ENCODE results near the gene MYPOP. TPM values are rescaled to one million over a fixed set of nuclear protein-coding genes. Genes with fewer than 3 reads are reported as not detected.
"Not testable (repeated sequence)": the region's sequence is repeated elsewhere in the genome, so short reads cannot be mapped to it uniquely, and the experiment has no call there.

The MYPOP gene
- total and polyA plus RNA-seq, 2 donors from 2014 or later, result 6.7 to 11.7 TPM

DNA sequence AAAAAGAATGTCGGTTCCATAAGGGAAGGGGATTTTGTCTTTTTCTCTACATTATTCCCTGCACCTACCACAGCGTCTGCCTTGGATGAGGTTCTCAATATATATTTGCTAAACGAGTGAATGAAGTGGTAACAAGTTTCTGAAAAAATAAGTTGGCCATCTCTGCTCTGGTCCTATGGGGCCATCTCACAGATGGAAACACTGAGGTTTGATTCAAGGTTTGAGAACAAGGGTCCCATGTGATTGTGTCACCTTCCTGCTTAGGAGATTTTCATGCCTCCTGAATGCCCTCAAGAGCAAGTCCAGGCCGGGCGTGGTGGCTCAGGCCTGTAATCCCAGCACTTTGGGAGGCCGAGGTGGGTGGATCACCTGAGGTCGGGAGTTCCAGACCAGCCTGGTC is 3.2 kb downstream of the MYPOP start:
- peaks cover 0 to 20% (median 0%) of the 10 kb centered on the region in 3 donors for H3K4me1 ChIP-seq (ENCODE audit: control insufficient read depth in 2 of 3, insufficient read depth in 2 of 3, low read depth in 1 of 3, low read length in 3 of 3)
- H3K36me3 ChIP-seq (ENCODE audit: control insufficient read depth in 2 of 3, insufficient read depth in 3 of 3, low read length in 3 of 3), result peaks cover 0 to 9% (median 4%) of the 10 kb centered on the region in 3 donors
- FAIRE-seq (no peak), DNase-seq (no peak)
- H3K9ac ChIP-seq (ENCODE audit: low read length in 3 of 3), result no peak overlapping the region
- no peak overlapping the region for H3K27ac ChIP-seq (ENCODE audit: low read depth in 2 of 2, low read length in 2 of 2)
- H3K4me3 ChIP-seq (ENCODE audit: low read length in 3 of 3), result no peak overlapping the region
- TF ChIP-seq, protein P1, sequence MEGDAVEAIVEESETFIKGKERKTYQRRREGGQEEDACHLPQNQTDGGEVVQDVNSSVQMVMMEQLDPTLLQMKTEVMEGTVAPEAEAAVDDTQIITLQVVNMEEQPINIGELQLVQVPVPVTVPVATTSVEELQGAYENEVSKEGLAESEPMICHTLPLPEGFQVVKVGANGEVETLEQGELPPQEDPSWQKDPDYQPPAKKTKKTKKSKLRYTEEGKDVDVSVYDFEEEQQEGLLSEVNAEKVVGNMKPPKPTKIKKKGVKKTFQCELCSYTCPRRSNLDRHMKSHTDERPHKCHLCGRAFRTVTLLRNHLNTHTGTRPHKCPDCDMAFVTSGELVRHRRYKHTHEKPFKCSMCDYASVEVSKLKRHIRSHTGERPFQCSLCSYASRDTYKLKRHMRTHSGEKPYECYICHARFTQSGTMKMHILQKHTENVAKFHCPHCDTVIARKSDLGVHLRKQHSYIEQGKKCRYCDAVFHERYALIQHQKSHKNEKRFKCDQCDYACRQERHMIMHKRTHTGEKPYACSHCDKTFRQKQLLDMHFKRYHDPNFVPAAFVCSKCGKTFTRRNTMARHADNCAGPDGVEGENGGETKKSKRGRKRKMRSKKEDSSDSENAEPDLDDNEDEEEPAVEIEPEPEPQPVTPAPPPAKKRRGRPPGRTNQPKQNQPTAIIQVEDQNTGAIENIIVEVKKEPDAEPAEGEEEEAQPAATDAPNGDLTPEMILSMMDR (IDR thresholded peaks at IDR 0.05; ENCODE audit: borderline replicate concordance, extremely low read depth, insufficient read depth), result no peak
- no peaks in the 10 kb centered on the region for H3K27me3 ChIP-seq (ENCODE audit: control insufficient read depth, insufficient read depth, low read length)
- H3K9me3 ChIP-seq (ENCODE audit: control insufficient read depth in 2 of 3, insufficient read depth in 1 of 3, low read length in 3 of 3), result no peaks in the 10 kb centered on the region
- intact Hi-C loops (cut with DNase I), result no loop called here

DNA sequence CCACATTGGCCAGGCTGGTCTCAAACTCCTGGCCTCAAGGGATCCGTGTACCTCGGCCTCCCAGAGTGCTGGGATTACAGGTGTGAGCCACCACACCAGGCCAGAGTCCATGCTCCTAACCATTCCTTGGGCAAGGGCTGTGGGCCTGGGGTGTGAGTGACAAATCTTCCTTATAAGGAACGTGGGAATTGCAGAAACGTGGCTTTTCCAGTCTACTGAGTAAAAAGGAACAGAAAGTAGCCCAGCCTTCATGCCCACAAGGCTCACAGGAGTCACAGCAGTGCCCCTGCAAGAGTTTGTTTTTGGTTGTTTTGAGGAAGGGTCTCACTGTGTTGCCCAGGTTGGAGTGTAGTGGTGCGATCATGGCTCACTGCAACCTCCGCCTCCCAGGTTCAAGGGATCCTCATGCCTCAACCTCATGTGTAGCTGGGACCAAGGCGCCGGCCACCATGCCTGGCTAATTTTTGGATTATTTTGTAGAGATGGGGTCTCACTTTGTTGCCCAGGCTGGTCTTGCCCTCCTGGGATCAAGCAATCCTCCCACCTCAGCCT is 5.1 kb downstream of the MYPOP start:
- Histone ChIP-seq H3K36me3 (ENCODE audit: control insufficient read depth in 2 of 3, insufficient read depth in 3 of 3, low read length in 3 of 3) (peaks cover 0 to 9% (median 4%) of the 10 kb centered on the region in 3 donors), H3K9ac (ENCODE audit: low read length in 3 of 3) (no peak overlapping the region), H3K4me3 (ENCODE audit: low read length in 3 of 3) (no peak overlapping the region), H3K27me3 (ENCODE audit: control insufficient read depth, insufficient read depth, low read length) (no peaks in the 10 kb centered on the region), H3K9me3 (ENCODE audit: control insufficient read depth in 2 of 3, insufficient read depth in 1 of 3, low read length in 3 of 3) (no peaks in the 10 kb centered on the region), H3K4me1 (ENCODE audit: control insufficient read depth in 2 of 3, insufficient read depth in 2 of 3, low read depth in 1 of 3, low read length in 3 of 3) (peaks cover 0 to 14% (median 0%) of the 10 kb centered on the region in 3 donors), H3K27ac (ENCODE audit: low read depth in 2 of 2, low read length in 2 of 2) (no peak overlapping the region)
- DNase-seq, result no peak
- intact Hi-C loops (cut with DNase I), result no loop called here
- FAIRE-seq, result no peak
- TF ChIP-seq, protein P1 (IDR thresholded peaks at IDR 0.05; ENCODE audit: borderline replicate concordance, extremely low read depth, insufficient read depth), result no peak

DNA sequence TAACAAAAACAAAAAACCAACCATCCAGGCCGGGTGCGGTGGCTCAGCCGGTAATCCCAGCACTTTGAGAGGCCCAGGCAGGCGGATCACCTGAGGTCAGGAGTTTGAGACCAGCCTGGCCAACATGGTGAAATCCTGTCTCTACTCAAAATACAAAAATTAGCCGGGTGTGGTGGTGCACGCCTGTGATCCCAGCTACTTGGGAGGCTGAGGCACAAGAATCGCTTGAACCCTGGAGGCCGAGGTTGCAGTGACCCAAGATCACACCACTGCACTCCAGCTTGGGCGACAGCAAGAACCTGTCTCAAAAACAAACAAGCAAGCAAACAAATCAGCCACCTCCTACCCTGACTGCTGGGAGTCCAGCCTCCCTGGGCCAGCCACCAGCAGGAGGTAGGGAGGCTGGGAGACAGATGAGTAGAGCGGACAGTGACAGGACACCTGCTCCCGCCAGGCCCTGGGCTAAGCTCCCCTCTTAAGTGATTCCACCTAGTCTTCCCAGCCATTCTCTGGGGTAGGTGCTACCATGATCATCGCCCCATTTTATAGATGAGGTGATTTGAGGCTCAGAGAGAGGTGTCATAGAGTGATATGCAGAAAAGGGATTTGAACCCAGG is 6.3 kb downstream of the MYPOP start:
- intact Hi-C loops (cut with DNase I); H3K9ac ChIP-seq (ENCODE audit: low read length in 3 of 3); H3K9me3 ChIP-seq (ENCODE audit: control insufficient read depth in 2 of 3, insufficient read depth in 1 of 3, low read length in 3 of 3); DNase-seq; H3K4me3 ChIP-seq (ENCODE audit: low read length in 3 of 3); H3K4me1 ChIP-seq (ENCODE audit: control insufficient read depth in 2 of 3, insufficient read depth in 2 of 3, low read depth in 1 of 3, low read length in 3 of 3); FAIRE-seq; H3K36me3 ChIP-seq (ENCODE audit: control insufficient read depth in 2 of 3, insufficient read depth in 3 of 3, low read length in 3 of 3); H3K27me3 ChIP-seq (ENCODE audit: control insufficient read depth, insufficient read depth, low read length); H3K27ac ChIP-seq (ENCODE audit: low read depth in 2 of 2, low read length in 2 of 2): not testable (repeated sequence)

DNA sequence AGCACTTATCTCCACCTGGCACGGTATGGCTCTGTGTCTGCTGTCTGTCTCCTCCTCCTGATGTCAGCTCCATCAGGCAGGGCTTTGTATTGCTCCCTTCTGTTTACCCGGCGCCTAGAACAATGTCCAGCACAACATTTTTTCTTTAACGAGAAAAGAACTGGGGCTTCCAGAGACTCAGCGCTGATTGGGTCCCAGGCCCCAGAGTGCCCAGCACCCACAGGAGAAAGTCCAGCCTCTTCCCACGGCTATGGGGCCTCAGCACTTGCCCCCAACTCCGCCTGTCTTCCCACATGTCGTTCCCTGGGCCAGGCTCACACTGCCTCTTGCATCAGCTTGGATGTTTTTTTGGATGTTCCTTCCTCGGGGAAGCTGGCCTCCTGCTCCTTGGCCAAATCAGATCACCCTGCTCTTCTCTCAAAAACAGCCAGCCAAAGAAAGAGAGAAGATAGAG is 6.9 kb downstream of the MYPOP start:
- Histone ChIP-seq H3K4me3 (ENCODE audit: low read length in 3 of 3) (no peak overlapping the region), H3K4me1 (ENCODE audit: control insufficient read depth in 2 of 3, insufficient read depth in 2 of 3, low read depth in 1 of 3, low read length in 3 of 3) (peaks cover 0 to 4% (median 0%) of the 10 kb centered on the region in 3 donors), H3K36me3 (ENCODE audit: control insufficient read depth in 2 of 3, insufficient read depth in 3 of 3, low read length in 3 of 3) (peaks cover 0 to 9% (median 4%) of the 10 kb centered on the region in 3 donors), H3K27me3 (ENCODE audit: control insufficient read depth, insufficient read depth, low read length) (no peaks in the 10 kb centered on the region), H3K9me3 (ENCODE audit: control insufficient read depth in 2 of 3, insufficient read depth in 1 of 3, low read length in 3 of 3) (no peaks in the 10 kb centered on the region), H3K9ac (ENCODE audit: low read length in 3 of 3) (no peak overlapping the region), H3K27ac (ENCODE audit: low read depth in 2 of 2, low read length in 2 of 2) (no peak overlapping the region)
- DNase-seq (no peak), FAIRE-seq (no peak)
- TF ChIP-seq, protein P1 (IDR thresholded peaks at IDR 0.05; ENCODE audit: borderline replicate concordance, extremely low read depth, insufficient read depth), result no peak
- intact Hi-C loops (cut with DNase I), result no loop called here

Measured in kidney (tissue), 14 donors.